H1 (cell line): ENCODE data around the gene CCL24. TPM values are rescaled to one million over a fixed set of nuclear protein-coding genes. Genes with fewer than 3 reads are reported as not detected.

Experiments
- CTCF ChIA-PET: fragments of 300-600 bp; sonication (Branson Sonifier 250); formaldehyde crosslinking; loops from one replicate; lab custom pipeline; 2021; ENCODE audit not compliant: partially characterized antibody; lab: Charles Lee
- POLR2A ChIA-PET: fragments of 300-600 bp; sonication (Branson Sonifier 250); formaldehyde crosslinking; loops from one replicate; lab custom pipeline; 2021; ENCODE audit warnings: inconsistent platforms; ENCODE audit not compliant: partially characterized antibody; lab: Charles Lee
- DNase-seq, 2 experiments: peaks; one replicate each; pipeline versions ENCODE4 v3.0.0 to v3.0.0-alpha.2; 2010 to 2022; ENCODE audit warnings: low spot score in 2 of 2, low read depth in 1 of 2, mixed read lengths in 1 of 2
- FAIRE-seq: peaks from 2 replicates; lab custom pipeline; 2011; peaks lifted over from hg19 to GRCh38; lab: Jason Lieb, UNC
- H2AFZ ChIP-seq: 2 replicates; pipeline ENCODE4 v1.8.1; 2012; ENCODE audit warnings: low read length, inconsistent platforms
- H2AK5ac ChIP-seq: 2 replicates; pipeline ENCODE4 v1.6.1; 2013; ENCODE audit warnings: low read depth, low read length
- H2BK120ac ChIP-seq: replicated peaks from 2 replicates; pipeline ENCODE3; 2013; ENCODE audit warnings: low read depth, low read length, inconsistent platforms
- H2BK12ac ChIP-seq: 2 replicates; pipeline ENCODE4 v1.6.1; 2013; ENCODE audit warnings: low read depth, low read length
- H2BK15ac ChIP-seq: 2 replicates; pipeline ENCODE4 v1.6.1; 2013; ENCODE audit warnings: low read length
- H2BK20ac ChIP-seq: 2 replicates; pipeline ENCODE4 v1.6.1; 2013; ENCODE audit warnings: low read length
- H2BK5ac ChIP-seq: 2 replicates; pipeline ENCODE4 v1.6.1; 2013; ENCODE audit warnings: low read depth, low read length
- H3K14ac ChIP-seq: 2 replicates; pipeline ENCODE4 v1.6.1; 2013; ENCODE audit warnings: inconsistent platforms; ENCODE audit not compliant: insufficient read length
- H3K18ac ChIP-seq: 2 replicates; pipeline ENCODE4 v1.6.1; 2013; ENCODE audit warnings: low read length; ENCODE audit errors: extremely low read depth
- H3K23ac ChIP-seq: 2 replicates; pipeline ENCODE4 v1.6.1; 2013; ENCODE audit warnings: inconsistent platforms; ENCODE audit not compliant: insufficient read length
- H3K23me2 ChIP-seq: 2 replicates; pipeline ENCODE4 v1.6.1; 2013; ENCODE audit warnings: low read depth, low read length
- H3K27ac ChIP-seq: 2 replicates; pipeline ENCODE4 v1.6.1; 2011; ENCODE audit warnings: low read depth, low read length, inconsistent platforms
- H3K27me3 ChIP-seq, 4 experiments: replicated peaks in 1 of 4; 1 replicate in 1 of 4; 2 replicates in 3 of 4; pipeline versions ENCODE4 v1.6.1 to v1.8.1; 2011 to 2013; ENCODE audit warnings: low read length in 3 of 4, mild to moderate bottlenecking in 3 of 4, inconsistent platforms in 2 of 4, mixed read lengths in 2 of 4, moderate library complexity in 1 of 4; ENCODE audit not compliant: control insufficient read depth in 3 of 4, insufficient read depth in 3 of 4; ENCODE audit errors: extremely low read depth in 1 of 4
- H3K36me3 ChIP-seq, 4 experiments: 2 replicates each; pipeline versions ENCODE4 v1.6.1 to v1.8.1; 2011 to 2013; ENCODE audit warnings: mild to moderate bottlenecking in 4 of 4, low read length in 3 of 4, moderate library complexity in 2 of 4, control low read depth in 1 of 4, inconsistent platforms in 1 of 4; ENCODE audit not compliant: insufficient read depth in 4 of 4, control insufficient read depth in 2 of 4
- H3K4ac ChIP-seq: replicated peaks from 2 replicates; pipeline ENCODE3; 2013; ENCODE audit warnings: low read length, low read depth, mixed read lengths, inconsistent platforms; ENCODE audit not compliant: insufficient read length
- H3K4me1 ChIP-seq, 4 experiments: replicated peaks in 1 of 4; 1 replicate in 1 of 4; 2 replicates in 3 of 4; pipeline versions ENCODE4 v1.6.1 to v1.8.1; 2011 to 2013; ENCODE audit warnings: low read length in 3 of 4, inconsistent platforms in 2 of 4, mixed read lengths in 1 of 4; ENCODE audit not compliant: insufficient read depth in 4 of 4, control insufficient read depth in 3 of 4
- H3K4me2 ChIP-seq, 2 experiments: 2 replicates each; pipeline versions ENCODE4 v1.6.1 to v1.8.1; 2011 to 2013; ENCODE audit warnings: low read depth in 2 of 2, low read length in 2 of 2, control low read depth in 1 of 2, inconsistent platforms in 1 of 2, mild to moderate bottlenecking in 1 of 2; ENCODE audit not compliant: insufficient read depth in 1 of 2
- H3K4me3 ChIP-seq, 4 experiments: fragments of 200-600, 300-600 bp in 1 of 4; sonication (generic), shearing (Covaris generic), sonication (Bioruptor Twin) in 1 of 4; 2 replicates each; pipeline versions ENCODE4 v1.5.1 to v1.8.1; 2011 to 2016; ENCODE audit warnings: low read length in 4 of 4, low read depth in 3 of 4, control low read depth in 2 of 4, inconsistent platforms in 2 of 4, mild to moderate bottlenecking in 2 of 4, mixed read lengths in 1 of 4, moderate library complexity in 1 of 4; ENCODE audit not compliant: insufficient read depth in 2 of 4; ENCODE audit errors: extremely low read depth in 1 of 4
- H3K56ac ChIP-seq: replicated peaks from 2 replicates; pipeline ENCODE3; 2013; ENCODE audit warnings: low read depth, mild to moderate bottlenecking, mixed read lengths, low read length, inconsistent platforms; ENCODE audit not compliant: insufficient read length
- H3K79me1 ChIP-seq: 2 replicates; pipeline ENCODE4 v1.6.1; 2013; ENCODE audit warnings: low read depth, low read length, control low read depth
- H3K79me2 ChIP-seq, 2 experiments: 2 replicates each; pipeline versions ENCODE4 v1.6.1 to v1.8.1; 2012 to 2013; ENCODE audit warnings: low read length in 2 of 2, mild to moderate bottlenecking in 2 of 2, inconsistent platforms in 1 of 2; ENCODE audit not compliant: insufficient read depth in 2 of 2, control insufficient read depth in 1 of 2
- H3K9ac ChIP-seq, 4 experiments: replicated peaks in 1 of 4; 1 replicate in 1 of 4; 2 replicates in 3 of 4; pipeline versions ENCODE4 v1.6.1 to v1.8.1; 2011 to 2013; ENCODE audit warnings: low read depth in 3 of 4, low read length in 3 of 4, control low read depth in 2 of 4, mild to moderate bottlenecking in 2 of 4, moderate library complexity in 2 of 4, inconsistent platforms in 1 of 4; ENCODE audit errors: extremely low read depth in 1 of 4
- H3K9me3 ChIP-seq, 2 experiments: 2 replicates each; pipeline versions ENCODE4 v1.6.1 to v1.8.1; 2012 to 2013; ENCODE audit warnings: mild to moderate bottlenecking in 2 of 2, moderate library complexity in 2 of 2, control low read depth in 1 of 2, inconsistent platforms in 1 of 2, low read depth in 1 of 2, low read length in 1 of 2, mixed read lengths in 1 of 2; ENCODE audit not compliant: insufficient read depth in 2 of 2
- H4K20me1 ChIP-seq, 2 experiments: replicated peaks in 1 of 2; 2 replicates each; pipeline versions ENCODE3 to v1.8.1; 2011 to 2013; ENCODE audit warnings: inconsistent platforms in 2 of 2, low read length in 2 of 2, mild to moderate bottlenecking in 1 of 2; ENCODE audit not compliant: insufficient read depth in 2 of 2, control insufficient read depth in 1 of 2
- H4K5ac ChIP-seq: 2 replicates; pipeline ENCODE4 v1.6.1; 2013; ENCODE audit warnings: low read length, low read depth, mixed read lengths, inconsistent platforms; ENCODE audit not compliant: insufficient read length
- H4K8ac ChIP-seq: 2 replicates; pipeline ENCODE4 v1.8.0; 2013; ENCODE audit warnings: mild to moderate bottlenecking, moderate library complexity, low read length, inconsistent platforms; ENCODE audit not compliant: insufficient read depth; ENCODE audit errors: extremely low read depth
- H4K91ac ChIP-seq: replicated peaks from 2 replicates; pipeline ENCODE3; 2013; ENCODE audit warnings: low read length, mixed read lengths, inconsistent platforms; ENCODE audit not compliant: insufficient read length
- ATF3 ChIP-seq: IDR thresholded peaks from 2 replicates; pipeline ENCODE4 v1.6.1; 2011; ENCODE audit warnings: low read depth, mild to moderate bottlenecking, low read length; ENCODE audit not compliant: insufficient read depth
- CBX5 ChIP-seq: fragments of 300-800, 300-1000 bp; sonication (generic); IDR thresholded peaks from 2 replicates; pipeline ENCODE4 v1.7.1; 2016; ENCODE audit warnings: antibody characterized with exemption, low read length, low read depth
- JUND ChIP-seq: IDR thresholded peaks from 2 replicates; pipeline ENCODE4 v1.6.1; 2011; ENCODE audit warnings: mild to moderate bottlenecking, improper control_type of control experiment, low read length
- RBBP5 ChIP-seq: IDR thresholded peaks from 2 replicates; pipeline ENCODE4 v1.7.1; 2012; ENCODE audit warnings: low read depth, mild to moderate bottlenecking, inconsistent platforms, low read length, moderate library complexity, borderline replicate concordance
- RFX5 ChIP-seq: IDR thresholded peaks from 2 replicates; pipeline ENCODE4 v1.6.1; 2011; ENCODE audit warnings: low read depth, low read length, improper control_type of control experiment, borderline replicate concordance
- RNF2 ChIP-seq: fragments of 200-900, 300-1000 bp; sonication (generic); IDR thresholded peaks from 2 replicates; pipeline ENCODE4 v1.7.1; 2016; ENCODE audit warnings: borderline replicate concordance, low read depth, mild to moderate bottlenecking, antibody characterized with exemption, low read length; ENCODE audit not compliant: poor library complexity, severe bottlenecking; ENCODE audit errors: missing control alignments
- SIRT6 ChIP-seq: IDR thresholded peaks from one replicate; pipeline ENCODE4 v1.7.1; 2012; ENCODE audit warnings: low read length, inconsistent platforms
- ZNF274 ChIP-seq: IDR thresholded peaks from 2 replicates; pipeline ENCODE4 v1.7.0; 2012; ENCODE audit warnings: low read length, borderline replicate concordance; ENCODE audit errors: extremely low read depth
- WGBS, 2 experiments: shearing (Covaris generic) in 1 of 2; methylation state at CpG; one replicate each; pipeline versions ENCODE4 v1.1.6 to v1.1.7; 2013 to 2015; ENCODE audit warnings: low lambda C conversion rate in 2 of 2, mixed read lengths in 2 of 2, inconsistent platforms in 1 of 2, low coverage in 1 of 2, missing lambda C conversion rate in 1 of 2; ENCODE audit not compliant: insufficient replicate concordance in 2 of 2, insufficient coverage in 1 of 2, insufficient read length in 1 of 2; ENCODE audit errors: extremely low coverage in 1 of 2, missing lambda C conversion rate in 1 of 2; 5-methylcytosine and 5-hydroxymethylcytosine counted together
- polyA plus RNA-seq, 7 experiments: library from polyadenylated mRNA; depleted of rRNA in 3 of 7; stranded (reverse) in 5 of 7; unstranded in 2 of 7; fragments of >200 nt in 5 of 7; fragments of 200-250 nt in 2 of 7; gene quantifications; 1 replicate in 5 of 7; 2 replicates in 1 of 7; 4 replicates in 1 of 7; pipeline versions ENCODE4 v1.2.1 to v1.2.3, GENCODE V29; 2011 to 2013; ENCODE audit warnings: missing spikeins in 2 of 7, mixed read lengths in 2 of 7
- total RNA-seq: library from RNA; stranded (reverse); fragmentation: NEBNext Ultra II Directional; extraction: Animal tissue kit (Norgen Biotek cat#: 25700); gene quantifications from 2 replicates; pipeline ENCODE4 v1.2.1, GENCODE V29; 2021

CCL24 gene
- total and polyA plus RNA-seq, 2 of the 8 experiments (the other 6 are each of a cell fraction or from before 2014, with no cell fraction given), result not detected

- H3K14ac ChIP-seq, result no peak overlapping the region
- H2BK120ac ChIP-seq, result no peak overlapping the region
- no peak overlapping the region for H3K23ac ChIP-seq
- no peak overlapping the region; the same call in 1 of the 2 replicates for H4K8ac ChIP-seq
- no peak overlapping the region for H3K4me2 ChIP-seq
- no peaks in the 10 kb centered on the region for H4K20me1 ChIP-seq
- H3K23me2 ChIP-seq, result no peaks in the 10 kb centered on the region; the same call in 1 of the 2 replicates
- no peak overlapping the region for H3K4ac ChIP-seq
- DNase-seq (no peak), FAIRE-seq (no peak)
- CTCF ChIA-PET, result interaction anchor here (0.9 to 2.5 kb wide), 2 partner anchors 15 to 19 kb away, joined by 3 to 7 read pairs; no protein-coding TSS in a partner anchor
- H3K27ac ChIP-seq, result no peak overlapping the region
- POLR2A ChIA-PET, result interaction anchor here (0.5 kb wide), 1 partner anchor 30 kb away, joined by 3 read pairs; no protein-coding TSS in a partner anchor
- H2AK5ac ChIP-seq, result no peak overlapping the region
- H3K9me3 ChIP-seq, result no peaks in the 10 kb centered on the region; a peak in 1 of 4 replicates
- no peak overlapping the region for H3K4me3 ChIP-seq
- 86% methylated on average over 12 of the region's 12 CpGs; no CpG with 5 or more reads in 1 of the 2 experiments for WGBS, 2 experiments
- no peak overlapping the region for H3K56ac ChIP-seq
- H3K79me2 ChIP-seq, result no peaks in the 10 kb centered on the region
- no peak overlapping the region for H2BK5ac ChIP-seq
- H3K9ac ChIP-seq, result no peak overlapping the region
- no peak overlapping the region for H2BK20ac ChIP-seq
- H3K79me1 ChIP-seq, result no peaks in the 10 kb centered on the region
- no peak overlapping the region for H2BK15ac ChIP-seq
- no peak overlapping the region for H2AFZ ChIP-seq
- H4K5ac ChIP-seq, result no peak overlapping the region
- H2BK12ac ChIP-seq, result no peak overlapping the region
- peaks cover 0 to 2% (median 0%) of the 10 kb centered on the region in 4 experiments; a peak in 1 of 8 replicates for H3K36me3 ChIP-seq
- no peak overlapping the region for H3K18ac ChIP-seq
- peaks cover 1 to 11% (median 5%) of the 10 kb centered on the region in 4 experiments; a peak in 6 of 7 replicates for H3K4me1 ChIP-seq
- no peaks in the 10 kb centered on the region for H3K27me3 ChIP-seq
- peak overlapping the region; percentile 11 for H4K91ac ChIP-seq
- TF ChIP-seq ZNF274 (no peak), SIRT6 (no peak), JUND (no peak), RBBP5 (no peak), CBX5 (no peak), RFX5 (no peak), RNF2 (no peak), ATF3 (no peak)
These were observed 37.2 kb downstream of the CCL24 start for GRCh38 chr7:75776295-75776971.
